Smooth muscle cell (in vitro differentiated cells): ENCODE data around the gene MAPK1. TPM values are rescaled to one million over a fixed set of nuclear protein-coding genes. Genes with fewer than 3 reads are reported as not detected.
"Not testable (repeated sequence)": the region's sequence is repeated elsewhere in the genome, so short reads cannot be mapped to it uniquely, and the experiment has no call there.

ENCODE experiments used
- DNase-seq: peaks from one replicate; lab custom pipeline; 2025; ENCODE audit not compliant: unreplicated experiment; lab: John Stamatoyannopoulos, UW
- H2AFZ ChIP-seq: fragments of 200-600 bp; sonication (generic); 2 replicates; pipeline ENCODE4 v1.6.0; 2016; ENCODE audit warnings: antibody characterized with exemption, low read depth, mild to moderate bottlenecking
- H3F3A ChIP-seq: fragments of 200-600 bp; sonication (generic); 2 replicates; pipeline ENCODE4 v1.6.0; 2017; ENCODE audit warnings: antibody characterized with exemption, low read depth
- H3K27ac ChIP-seq: fragments of 200-600 bp; sonication (generic); 2 replicates; pipeline ENCODE4 v1.5.1; 2016; ENCODE audit warnings: low read depth, mild to moderate bottlenecking
- H3K27me3 ChIP-seq: fragments of 200-600 bp; sonication (generic); 2 replicates; pipeline ENCODE4 v1.6.1; 2016; ENCODE audit warnings: low read depth, mild to moderate bottlenecking
- H3K36me3 ChIP-seq: fragments of 200-600 bp; sonication (generic); 2 replicates; pipeline ENCODE4 v1.5.1; 2016; ENCODE audit warnings: low read depth
- H3K4me1 ChIP-seq: fragments of 200-600 bp; sonication (generic); 2 replicates; pipeline ENCODE4 v1.5.1; 2016; ENCODE audit warnings: low read depth
- H3K4me2 ChIP-seq: fragments of 200-600 bp; sonication (generic); 2 replicates; pipeline ENCODE4 v1.6.0; 2016; ENCODE audit warnings: mild to moderate bottlenecking
- H3K4me3 ChIP-seq: fragments of 200-600 bp; sonication (generic); 2 replicates; pipeline ENCODE4 v1.5.1; 2016; ENCODE audit warnings: mild to moderate bottlenecking
- H3K79me2 ChIP-seq: fragments of 200-600 bp; sonication (generic); 2 replicates; pipeline ENCODE4 v1.6.0; 2016; ENCODE audit warnings: low read depth, mild to moderate bottlenecking
- H3K9ac ChIP-seq: fragments of 200-600 bp; sonication (generic); 2 replicates; pipeline ENCODE4 v1.6.0; 2016; ENCODE audit warnings: low read depth
- H3K9me3 ChIP-seq: fragments of 200-600 bp; sonication (generic); replicated peaks from 2 replicates; pipeline ENCODE4 v1.5.1; 2016; ENCODE audit warnings: low read depth
- H4K20me1 ChIP-seq: fragments of 200-600 bp; sonication (generic); 2 replicates; pipeline ENCODE4 v1.6.0; 2016; ENCODE audit warnings: low read depth
- CTCF ChIP-seq: fragments of 200-600 bp; sonication (generic); IDR thresholded peaks from 2 replicates; pipeline ENCODE4 v1.5.1; 2017; ENCODE audit warnings: borderline replicate concordance, mild to moderate bottlenecking, antibody characterized with exemption; ENCODE audit not compliant: insufficient read depth, poor library complexity, severe bottlenecking
- whole genome bisulfite sequencing: methylation state at CpG from one replicate; pipeline ENCODE4 v1.1.7; 2016; ENCODE audit warnings: low lambda C conversion rate; 5-methylcytosine and 5-hydroxymethylcytosine counted together
- polyA plus RNA-seq: library from polyadenylated mRNA; unstranded; fragments of >200 nt; fragmentation: Nextera tagmentation; extraction: Ambion mirVana; gene quantifications from 2 replicates; pipeline ENCODE4 v1.2.1, GENCODE V29; 2016
- total RNA-seq: library from RNA; depleted of rRNA; stranded (reverse); fragments of >200 nt; gene quantifications from 2 replicates; pipeline ENCODE4 v1.2.3, GENCODE V29; 2014

MAPK1 gene
- total and polyA plus RNA-seq, 2 experiments from 2014 or later, result 57.1 to 62.3 TPM

GRCh38 chr22:21807544-21808529, 59.6 kb downstream of the MAPK1 start:
- no peaks in the 10 kb centered on the region for H3K27me3 ChIP-seq
- H3K27ac ChIP-seq, result no peak overlapping the region
- no peaks in the 10 kb centered on the region for H3F3A ChIP-seq
- no peak for TF ChIP-seq CTCF
- H3K4me1 ChIP-seq, result no peaks in the 10 kb centered on the region
- no peak overlapping the region for H3K4me3 ChIP-seq
- H3K79me2 ChIP-seq, result peaks cover 53% of the 10 kb centered on the region
- H3K36me3 ChIP-seq, result peaks cover 24% of the 10 kb centered on the region
- H3K9me3 ChIP-seq, result no peaks in the 10 kb centered on the region
- H4K20me1 ChIP-seq, result peaks cover 79% of the 10 kb centered on the region
- no peak overlapping the region for H3K9ac ChIP-seq
- H3K4me2 ChIP-seq, result no peak overlapping the region
- no peak overlapping the region for H2AFZ ChIP-seq
- DNase-seq, result no peak
- 85% methylated on average over 6 of the region's 6 CpGs for WGBS

GRCh38 chr22:21805325-21805724, 62.1 kb downstream of the MAPK1 start:
- DNase-seq, H3K9me3 ChIP-seq, H3K4me2 ChIP-seq, H3K27me3 ChIP-seq, H3K9ac ChIP-seq, H3F3A ChIP-seq, H2AFZ ChIP-seq, H3K4me3 ChIP-seq, H3K27ac ChIP-seq, H3K4me1 ChIP-seq: not testable (repeated sequence)
- Histone ChIP-seq H3K36me3 (peaks cover 29% of the 10 kb centered on the region), H4K20me1 (peaks cover 64% of the 10 kb centered on the region), H3K79me2 (peaks cover 30% of the 10 kb centered on the region)
- WGBS, result 95% methylated on average over 8 of the region's 8 CpGs

- peaks cover 15% of the 10 kb centered on the region for H3K79me2 ChIP-seq
Measured at GRCh38 chr22:21803811-21804249, 63.6 kb downstream of the MAPK1 start.

More at GRCh38 chr22:21803811-21804249, 63.6 kb downstream of the MAPK1 start:
- Histone ChIP-seq H3K36me3 (peaks cover 37% of the 10 kb centered on the region), H3K27me3 (no peaks in the 10 kb centered on the region), H3K9ac (no peak overlapping the region), H3K4me3 (no peak overlapping the region), H2AFZ (no peak overlapping the region), H3F3A (no peaks in the 10 kb centered on the region), H4K20me1 (peaks cover 49% of the 10 kb centered on the region), H3K4me2 (no peak overlapping the region), H3K9me3 (no peaks in the 10 kb centered on the region), H3K4me1 (no peaks in the 10 kb centered on the region), H3K27ac (no peak overlapping the region)
- no peak for TF ChIP-seq CTCF
- no peak for DNase-seq
- WGBS, result 95% methylated on average over 6 of the region's 6 CpGs
